ENCODE data around the gene SHLD2.
"Not testable (repeated sequence)": the region's sequence is repeated elsewhere in the genome, so short reads cannot be mapped to it uniquely, and the experiment has no call there.

Gene SHLD2

GRCh38 chr10:87219370-87219769 is 124.4 kb downstream of the SHLD2 start:
- DNase-seq, result not testable (repeated sequence)

- not testable (repeated sequence) for DNase-seq
Observed at GRCh38 chr10:87222789-87223188, 127.8 kb downstream of the SHLD2 start.

DNA sequence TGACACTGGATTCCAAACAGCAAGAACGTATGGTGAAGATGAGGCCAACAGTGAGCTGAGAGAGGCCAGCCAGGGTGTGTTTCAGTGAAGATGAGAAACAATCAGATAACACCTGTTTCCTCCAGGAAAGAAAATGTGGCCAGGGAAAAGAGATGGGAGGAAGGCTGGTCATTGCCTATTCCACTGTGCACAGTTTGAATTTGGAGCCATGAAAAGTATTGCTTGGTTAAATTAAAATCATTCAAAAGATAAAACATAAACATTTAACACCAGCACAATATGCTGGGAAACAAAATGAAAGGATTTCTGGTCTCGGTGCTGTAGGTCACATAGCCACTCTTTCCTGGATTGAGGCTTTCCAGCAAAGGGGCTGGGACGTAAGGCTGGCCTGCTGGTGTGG is 130.1 kb downstream of the SHLD2 start, which contains the start of gene NUTM2A:
Gene NUTM2A, plus strand, starts transcription at position 301 of the 400 bp plus-strand sequence. CDS start 383 bp downstream, outside the sequence.
- DNase-seq, result not testable (repeated sequence)

DNA sequence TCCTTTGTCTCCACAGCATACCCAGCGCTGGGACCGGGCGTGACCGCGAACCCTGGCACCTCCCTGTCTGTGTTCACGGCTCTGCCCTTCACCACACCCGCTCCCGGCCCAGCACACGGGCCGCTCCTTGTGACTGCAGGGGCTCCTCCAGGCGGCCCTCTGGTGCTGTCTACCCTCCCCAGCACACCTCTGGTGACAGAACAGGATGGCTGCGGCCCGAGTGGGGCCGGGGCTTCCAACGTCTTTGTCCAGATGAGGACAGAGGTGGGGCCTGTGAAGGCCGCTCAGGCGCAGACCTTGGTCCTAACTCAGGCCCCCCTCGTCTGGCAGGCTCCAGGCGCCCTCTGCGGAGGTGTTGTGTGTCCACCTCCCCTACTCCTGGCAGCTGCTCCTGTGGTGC is 133.2 kb downstream of the SHLD2 start:
- DNase-seq, result not testable (repeated sequence)

DNA sequence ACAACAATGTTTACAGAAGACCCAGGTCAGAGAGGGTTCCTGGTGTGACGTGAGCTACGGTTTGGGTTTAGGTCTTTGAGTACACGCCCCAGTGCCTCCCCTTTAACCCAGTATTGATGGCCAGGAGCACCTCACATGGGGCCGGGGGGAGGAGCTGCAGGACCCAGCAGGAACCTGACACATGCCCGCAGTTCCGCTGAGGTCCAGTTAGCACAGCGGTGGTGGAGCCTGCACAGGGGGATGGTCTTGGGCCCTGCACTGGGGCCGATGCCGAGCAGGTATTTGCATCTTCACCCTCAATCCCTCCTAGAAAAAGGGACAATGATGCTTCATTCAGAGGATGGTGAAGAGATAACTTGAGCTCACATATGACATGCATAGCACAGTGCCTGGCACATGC is 134.2 kb downstream of the SHLD2 start:
- DNase-seq, result not testable (repeated sequence)

DNA sequence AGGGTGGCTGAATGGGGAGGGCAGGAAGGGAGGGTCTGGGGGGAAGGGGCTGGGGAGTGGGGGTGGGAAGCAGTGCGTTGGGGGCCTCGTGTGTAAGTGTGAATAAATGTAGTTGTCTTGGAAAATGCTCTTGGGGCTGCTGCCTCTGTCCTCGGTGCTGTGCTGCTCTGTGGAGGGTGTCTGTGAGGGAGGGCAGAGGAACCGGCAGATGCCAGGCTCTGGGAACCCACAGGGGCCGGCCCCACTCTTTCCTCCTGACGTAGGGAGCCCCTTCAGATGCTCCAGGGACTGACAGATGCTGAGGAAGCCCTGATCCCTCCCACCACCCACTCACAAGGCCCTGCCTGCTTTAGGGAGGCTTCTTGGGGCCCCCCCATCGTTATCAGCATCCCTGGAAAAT is 139.8 kb downstream of the SHLD2 start:
- not testable (repeated sequence) for DNase-seq

DNA sequence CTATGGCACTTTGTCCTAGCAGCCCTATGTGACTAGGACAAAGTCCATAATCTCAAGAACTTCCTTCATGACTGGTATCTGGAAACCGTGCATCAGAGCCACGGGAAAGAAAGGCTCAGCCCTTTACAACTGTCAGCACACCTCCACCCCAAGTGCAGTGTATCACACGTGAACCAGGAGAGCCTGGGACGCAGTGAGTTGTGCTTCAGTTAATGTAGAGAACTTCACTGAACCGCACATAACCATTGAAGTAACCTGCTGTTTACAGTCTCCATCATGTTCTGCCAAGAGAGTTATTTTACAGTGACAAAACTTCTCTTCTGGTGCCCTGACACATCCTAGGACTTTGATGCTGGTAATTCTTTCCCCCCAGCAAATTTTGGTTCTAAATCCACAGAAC is 142.2 kb downstream of the SHLD2 start:
- DNase-seq, result not testable (repeated sequence)

DNA sequence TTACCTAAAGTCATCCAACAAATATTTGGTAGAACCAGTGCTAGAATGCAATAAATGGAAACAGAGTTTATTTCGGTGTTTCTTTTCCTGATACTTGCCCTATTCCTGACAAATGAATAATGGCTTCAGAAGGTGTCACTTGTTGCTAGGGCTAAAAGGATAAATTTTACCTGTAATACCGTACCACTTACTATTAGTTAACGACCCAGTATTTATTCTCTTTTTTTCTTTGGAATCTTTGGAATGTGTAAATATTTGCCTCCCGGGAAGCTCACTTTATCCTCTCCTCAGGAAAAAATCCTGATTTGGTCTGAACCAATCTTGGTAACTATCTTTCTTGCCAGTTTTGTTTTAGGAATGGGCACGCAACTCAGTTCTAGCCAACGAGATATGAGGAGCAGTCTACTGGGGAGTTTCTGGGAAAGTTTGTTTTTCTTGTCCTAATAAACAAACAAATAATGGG is 144.4 kb downstream of the SHLD2 start:
- not testable (repeated sequence) for DNase-seq
